ENCODE results near the gene CLINT1.
"Not testable (repeated sequence)": the region's sequence is repeated elsewhere in the genome, so short reads cannot be mapped to it uniquely, and the experiment has no call there.

CLINT1 gene

DNA sequence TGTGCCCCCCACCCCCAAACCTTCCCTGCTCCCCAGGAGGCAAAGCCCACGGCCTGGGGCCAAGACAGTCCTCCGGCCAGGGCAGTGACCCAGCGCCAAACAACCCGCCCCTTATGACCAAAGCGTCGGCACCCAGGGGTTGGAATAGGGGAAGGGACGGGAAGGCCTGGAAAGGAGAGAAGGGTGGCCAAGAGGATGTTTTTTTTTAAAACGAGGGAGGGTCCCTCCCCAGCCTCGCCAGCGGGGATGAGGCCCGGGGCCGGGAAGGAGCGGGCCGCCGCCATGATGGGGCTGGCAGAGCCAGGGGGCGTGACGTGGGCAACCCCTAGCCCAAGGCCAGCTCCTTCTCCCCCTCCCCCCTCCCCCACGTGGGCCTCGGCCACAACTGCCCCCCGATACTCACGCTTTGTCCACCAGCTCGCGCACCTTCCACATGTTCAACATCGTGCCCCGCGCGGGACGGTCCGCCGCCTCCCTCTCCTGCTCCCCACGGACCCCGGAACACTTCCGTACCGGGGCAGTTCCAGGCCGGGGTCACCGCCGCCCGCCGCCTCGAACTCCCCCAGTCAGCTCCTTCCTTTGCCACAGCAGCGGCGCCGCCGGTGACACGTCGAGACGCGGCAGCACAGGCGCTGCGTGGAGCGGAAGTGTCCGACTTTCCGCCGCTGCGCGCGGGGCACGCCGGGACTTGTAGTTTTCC, at the start of gene CLINT1:
CLINT1 (minus strand) TSS at position 619 of the 700 bp plus-strand sequence; CDS start at position 444, 175 bp downstream.
- intact Hi-C loops (cut with DNase I), result no loop called here
- peak; percentile 85 to 97 (median 94) for DNase-seq

DNA sequence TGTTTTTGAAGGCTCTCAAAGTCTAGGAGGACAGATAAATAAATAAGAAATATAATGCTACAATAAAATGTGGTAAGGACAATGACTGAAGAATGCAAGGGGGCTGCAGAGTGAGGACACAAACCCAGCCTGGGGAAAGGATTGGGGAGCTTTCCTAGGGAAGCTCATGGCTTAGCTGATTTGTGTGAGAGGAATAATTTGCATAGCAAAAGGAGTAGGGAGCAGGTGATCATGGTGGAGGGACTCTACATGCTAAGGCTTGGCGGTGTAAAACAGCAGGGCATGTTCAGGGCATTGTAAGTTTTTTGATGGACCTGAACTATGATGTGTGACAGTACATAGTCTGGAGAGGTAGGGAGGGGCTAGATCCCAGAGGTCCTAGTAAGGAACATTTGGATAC, 49.5 kb upstream of the CLINT1 start:
- DNase-seq, result no peak
- intact Hi-C loops (cut with DNase I), result no loop called here

DNA sequence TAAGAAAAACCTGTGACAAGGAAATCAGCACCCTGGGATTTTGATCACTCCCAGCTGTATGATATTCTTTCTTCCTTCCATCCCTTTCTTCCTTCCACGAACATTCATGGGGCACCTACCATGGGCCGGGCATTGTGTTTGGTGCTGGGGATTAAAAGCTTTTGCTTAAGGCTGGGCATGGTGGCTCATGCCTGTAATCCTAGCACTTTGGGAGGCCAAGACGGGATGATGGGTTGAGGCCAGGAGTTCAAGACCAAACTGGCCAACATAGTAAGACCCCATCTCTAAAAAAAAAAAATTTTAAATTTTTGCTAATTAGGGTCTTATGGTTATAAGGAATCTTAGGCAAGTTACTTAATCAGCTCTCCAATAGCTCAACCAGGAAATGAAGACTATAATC, 48.5 kb upstream of the CLINT1 start:
- no peak for DNase-seq
- intact Hi-C loops (cut with DNase I), result no loop called here

DNA sequence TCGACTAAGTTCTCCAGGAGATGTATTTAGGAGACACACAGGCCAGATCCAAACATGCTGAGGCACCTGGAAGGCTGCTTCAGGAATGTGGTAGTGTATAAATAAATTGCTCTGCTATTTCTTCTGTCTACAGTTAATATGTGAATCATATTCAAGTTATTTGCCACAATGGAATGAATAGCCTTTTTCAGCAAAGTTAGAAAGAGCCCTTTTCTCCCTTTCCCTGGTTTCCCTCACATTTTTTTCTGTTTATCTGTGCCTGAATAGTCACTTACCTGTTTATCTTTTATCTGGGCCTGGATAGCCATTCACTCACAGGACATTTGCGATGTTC, 44.1 kb upstream of the CLINT1 start:
- DNase-seq, result no peak
- intact Hi-C loops (cut with DNase I), result no loop called here

DNA sequence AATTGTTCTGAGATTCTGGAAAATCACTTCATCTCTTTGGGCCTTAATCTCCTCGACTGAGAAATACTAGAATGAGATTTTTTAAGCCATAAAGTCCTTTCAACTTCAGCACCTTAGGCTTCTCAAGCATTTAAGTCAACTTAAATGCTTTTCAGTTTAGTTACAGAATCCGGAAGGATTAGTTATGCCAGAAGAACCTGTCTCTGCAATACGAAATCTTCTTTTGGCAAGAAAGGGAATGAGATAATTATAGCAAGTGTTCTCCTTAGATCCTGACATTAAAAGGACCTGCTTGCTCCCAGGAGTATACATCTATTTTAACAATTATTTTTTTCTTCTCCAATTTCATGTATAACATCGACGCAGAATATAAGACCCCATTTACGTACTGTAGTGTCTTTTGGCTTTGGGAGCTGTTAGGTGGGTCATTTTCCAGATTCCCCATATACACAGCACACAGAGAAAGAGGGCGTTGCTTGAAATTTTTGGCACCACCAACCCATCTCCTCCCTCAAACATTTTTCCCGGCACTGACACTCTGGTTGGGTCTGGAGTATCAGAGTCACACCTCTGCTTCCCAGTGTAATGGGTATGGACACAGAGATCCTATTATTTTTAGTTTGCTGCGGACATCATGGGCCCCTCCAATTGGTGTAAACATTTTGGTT, 43.6 kb upstream of the CLINT1 start:
- intact Hi-C loops (cut with DNase I), result no loop called here
- DNase-seq, result no peak

DNA sequence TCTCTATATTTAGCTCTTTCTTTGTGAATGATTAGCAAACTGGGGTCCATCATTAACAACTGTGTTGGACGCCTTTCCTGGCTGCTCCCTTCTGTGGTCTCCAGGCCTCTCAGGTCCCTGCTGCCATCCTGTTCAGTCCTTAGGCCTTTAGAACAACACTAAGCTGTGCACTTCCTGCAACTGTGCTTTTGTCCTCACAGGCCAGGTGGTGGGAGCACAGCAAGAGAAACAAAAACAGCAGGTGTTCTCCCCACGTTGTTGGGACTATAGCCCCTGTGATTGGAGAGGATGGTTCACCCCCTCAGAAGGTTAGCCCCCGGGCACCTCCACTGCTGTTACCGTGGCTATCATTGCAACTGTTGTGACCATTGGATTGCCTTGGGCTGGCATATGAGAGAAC, 41.7 kb upstream of the CLINT1 start:
- intact Hi-C loops (cut with DNase I), result no loop called here
- DNase-seq, result no peak

DNA sequence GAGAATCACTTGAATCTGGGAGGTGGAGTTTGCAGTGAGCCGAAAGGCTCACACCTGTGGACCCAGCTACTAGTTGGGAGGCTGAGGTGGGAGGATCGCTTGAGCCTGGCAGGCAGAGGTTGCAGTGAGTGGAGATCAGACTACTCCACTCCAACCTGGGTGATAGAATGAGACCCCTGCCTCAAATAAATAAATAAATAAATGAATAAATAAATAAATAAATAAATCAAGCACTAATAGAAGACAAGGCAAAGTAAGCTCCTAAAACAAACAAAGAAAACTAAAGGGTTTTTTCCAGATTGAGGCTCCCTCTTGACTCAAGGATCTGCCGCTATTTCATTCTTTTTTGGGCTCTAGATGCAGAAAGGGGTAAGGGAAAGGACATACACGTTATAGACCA, 34.7 kb upstream of the CLINT1 start:
- intact Hi-C loops (cut with DNase I), result no loop called here
- DNase-seq, result no peak

DNA sequence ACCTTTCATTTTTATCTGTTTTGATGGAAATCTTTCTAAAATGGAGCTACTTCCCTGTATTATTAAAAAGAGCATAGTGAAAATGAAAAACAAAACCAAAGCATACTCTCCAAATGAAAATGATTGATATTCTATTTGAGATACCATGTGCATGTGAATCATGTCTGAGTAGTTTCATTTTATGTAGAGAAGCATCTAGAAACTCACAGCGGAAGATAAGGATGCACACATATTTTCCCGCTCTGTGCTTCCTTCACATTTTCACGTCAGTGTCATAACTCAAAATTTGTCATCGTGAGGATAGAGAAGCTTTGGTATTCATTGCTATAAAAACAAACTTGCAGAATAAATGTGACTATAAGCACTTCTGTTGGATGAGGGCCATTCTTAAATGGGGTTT, 34.0 kb upstream of the CLINT1 start:
- DNase-seq, result no peak
- intact Hi-C loops (cut with DNase I), result no loop called here

DNA sequence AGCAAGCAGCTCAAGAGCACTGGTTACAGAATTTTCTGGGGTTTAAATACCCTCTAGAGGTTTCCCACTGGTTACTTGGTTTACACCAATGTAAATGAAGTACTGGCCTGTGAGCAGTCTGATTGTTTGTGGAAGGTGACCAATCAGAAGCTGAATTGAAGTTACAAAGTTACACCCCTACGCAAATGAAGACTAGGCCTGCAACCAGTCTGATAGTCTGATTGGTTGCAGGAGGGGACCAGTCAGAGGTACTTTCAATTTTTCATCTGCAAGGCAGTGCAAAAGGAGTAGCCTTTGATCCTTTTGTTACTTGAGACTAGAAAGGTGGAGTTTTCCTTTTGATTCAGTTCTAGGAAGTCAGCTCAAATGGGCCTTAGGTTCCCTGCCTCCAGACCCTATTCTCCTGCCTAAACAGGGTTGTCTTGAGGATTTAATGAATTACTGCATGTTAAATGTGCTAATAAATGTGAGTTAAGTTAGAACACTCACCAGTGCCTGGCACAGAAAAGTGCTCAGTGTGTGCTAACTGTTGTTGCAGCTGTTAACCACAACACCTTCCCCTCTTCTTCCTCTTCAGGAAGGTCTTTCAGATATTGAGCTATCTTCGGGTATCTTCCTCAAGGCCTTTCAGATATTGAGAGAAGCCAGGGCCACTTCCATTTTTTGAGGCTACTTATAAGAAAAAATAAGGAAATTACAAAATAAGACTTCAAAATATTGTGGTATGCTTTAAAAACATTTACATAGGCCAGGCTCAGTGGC, 32.1 kb upstream of the CLINT1 start:
- no peak for DNase-seq
- intact Hi-C loops (cut with DNase I), result no loop called here

DNA sequence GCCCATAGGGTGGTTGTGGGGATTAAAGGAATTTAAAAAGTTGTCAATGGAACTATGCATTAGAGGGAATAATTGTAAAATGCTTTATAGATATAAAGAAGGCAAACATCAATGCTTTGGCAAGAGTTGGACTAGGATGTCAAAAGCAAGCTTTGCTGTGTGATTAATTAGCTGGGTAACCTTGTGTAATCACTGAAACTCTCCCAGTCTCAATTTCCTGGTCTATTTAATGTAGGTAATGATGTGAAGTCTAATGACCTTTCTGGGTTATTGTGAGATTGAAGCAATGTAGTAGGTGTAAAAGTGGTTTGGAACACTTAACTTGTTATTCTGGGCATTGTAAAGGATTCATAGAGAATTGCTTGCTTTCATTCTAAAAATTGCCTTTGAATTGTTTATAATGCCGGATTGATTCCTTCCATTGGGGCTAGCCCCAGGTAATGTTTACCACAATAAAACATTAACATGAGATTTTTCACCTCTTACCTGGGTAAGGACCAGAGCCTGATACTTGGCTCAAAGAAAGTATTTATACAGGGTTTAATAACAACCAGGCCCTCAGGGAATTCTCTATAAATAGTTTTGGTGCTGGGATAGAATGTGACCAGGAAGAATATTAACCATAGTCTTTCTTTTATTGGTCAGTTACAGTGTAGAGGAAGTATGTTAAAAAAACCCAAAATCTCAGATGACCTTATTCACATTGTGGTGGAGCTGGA, 30.0 kb upstream of the CLINT1 start:
- DNase-seq, result no peak
- intact Hi-C loops (cut with DNase I), result no loop called here

DNA sequence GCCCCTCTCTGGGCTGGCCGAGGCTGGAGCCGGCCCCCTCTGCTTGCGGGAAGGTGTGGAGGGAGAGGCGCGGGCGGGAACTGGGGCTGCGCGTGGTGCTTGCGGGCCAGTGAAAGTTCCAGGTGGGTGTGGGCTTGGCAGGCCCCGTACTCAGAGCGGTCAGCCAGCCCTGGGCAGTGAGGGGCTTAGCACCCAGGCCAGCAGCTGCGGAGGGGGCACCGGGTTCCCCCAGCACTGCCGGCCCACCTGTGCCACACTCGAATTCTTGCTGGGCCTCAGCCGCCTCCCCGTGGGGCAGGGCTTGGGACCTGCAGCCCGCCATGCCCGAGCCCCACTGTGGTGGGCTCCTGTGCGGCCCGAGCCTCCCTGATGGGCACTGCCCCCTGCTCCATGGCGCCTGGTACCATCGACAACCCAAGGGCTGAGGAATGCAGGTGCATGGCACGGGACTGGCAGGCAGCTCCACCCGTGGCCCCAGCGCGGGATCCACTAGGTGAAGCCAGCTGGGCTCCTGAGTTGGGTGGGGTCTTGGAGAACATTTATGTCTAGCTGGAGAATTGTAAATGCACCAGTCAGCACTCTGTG, 27.9 kb upstream of the CLINT1 start:
- no peak for DNase-seq
- intact Hi-C loops (cut with DNase I), result no loop called here

DNA sequence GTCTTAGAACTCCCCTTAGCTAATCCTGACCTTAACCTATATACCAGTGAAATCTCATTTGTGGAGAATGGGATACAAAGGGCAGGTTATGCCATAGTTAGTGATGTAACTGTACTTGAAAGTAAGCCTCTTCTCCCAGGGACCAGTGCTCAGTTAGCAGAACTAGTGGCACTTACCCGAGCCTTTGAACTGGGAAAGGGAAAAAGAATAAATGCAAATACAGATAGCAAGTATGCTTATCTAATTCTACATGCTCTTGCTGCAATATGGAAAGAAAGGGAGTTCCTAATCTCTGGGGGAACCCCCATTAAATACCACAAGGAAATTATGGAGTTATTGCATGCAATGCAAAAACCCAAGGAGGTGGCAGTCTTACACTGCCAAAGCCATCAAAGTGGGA, 26.1 kb upstream of the CLINT1 start:
- DNase-seq; intact Hi-C loops (cut with DNase I): not testable (repeated sequence)

DNA sequence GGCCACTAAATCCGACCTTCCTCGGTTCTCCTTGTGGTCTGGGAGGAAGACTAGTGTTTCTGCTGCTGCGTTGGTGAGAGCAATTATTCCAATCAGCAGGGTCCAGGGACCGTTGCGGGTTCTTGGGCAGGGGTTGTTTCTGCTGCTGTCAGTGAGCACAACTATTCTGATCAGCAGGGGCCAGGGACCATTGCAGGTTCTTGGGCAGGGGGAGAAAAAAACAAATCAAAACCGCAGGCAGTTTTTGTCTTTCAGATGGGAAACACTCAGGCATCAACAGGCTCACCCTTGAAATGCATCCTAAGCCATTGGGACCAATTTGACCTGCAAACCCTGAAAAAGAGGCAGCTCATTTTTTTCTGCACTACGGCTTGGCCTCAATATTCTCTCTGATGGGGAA, 22.6 kb upstream of the CLINT1 start:
- intact Hi-C loops (cut with DNase I); DNase-seq: not testable (repeated sequence)

DNA sequence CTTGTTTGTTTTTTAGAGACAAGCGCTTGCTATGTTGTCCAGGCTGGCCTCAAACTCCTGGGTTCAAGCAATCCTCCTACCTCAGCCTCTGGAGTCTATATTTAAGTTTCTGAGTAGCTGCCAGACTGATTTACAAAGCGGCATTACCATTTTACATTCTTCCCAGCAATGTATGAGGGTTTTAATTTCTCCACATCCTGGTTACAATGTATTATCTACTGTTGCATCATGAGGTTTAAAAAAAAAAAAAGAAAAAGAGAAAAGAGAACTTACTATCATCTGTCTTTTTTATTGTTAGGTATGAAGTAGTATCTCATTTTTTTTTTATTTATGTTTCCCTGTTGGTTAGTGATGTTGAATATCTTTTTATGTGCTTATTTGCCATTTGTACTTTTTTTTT, 18.9 kb upstream of the CLINT1 start:
- no peak for DNase-seq
- intact Hi-C loops (cut with DNase I), result no loop called here

DNA sequence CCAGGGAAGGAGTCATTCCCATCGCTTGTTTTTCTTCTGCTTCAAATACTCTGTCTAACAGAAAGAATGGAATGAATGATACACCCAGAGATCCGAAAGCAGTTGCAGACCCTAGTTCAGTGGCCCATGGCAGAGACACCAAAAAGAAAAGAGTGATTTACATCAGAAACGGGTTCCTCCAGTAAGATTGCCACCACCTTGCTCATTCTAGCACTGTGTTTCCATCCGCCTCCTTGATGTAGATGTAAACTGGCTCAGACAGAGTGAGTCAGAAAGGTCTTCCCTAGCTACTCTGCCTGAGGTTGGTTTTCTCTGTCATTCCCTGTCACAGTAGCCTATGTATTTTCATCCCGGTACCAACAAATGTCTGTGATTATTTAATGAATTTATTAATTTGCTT, 15.9 kb upstream of the CLINT1 start:
- intact Hi-C loops (cut with DNase I), result no loop called here
- DNase-seq, result no peak

DNA sequence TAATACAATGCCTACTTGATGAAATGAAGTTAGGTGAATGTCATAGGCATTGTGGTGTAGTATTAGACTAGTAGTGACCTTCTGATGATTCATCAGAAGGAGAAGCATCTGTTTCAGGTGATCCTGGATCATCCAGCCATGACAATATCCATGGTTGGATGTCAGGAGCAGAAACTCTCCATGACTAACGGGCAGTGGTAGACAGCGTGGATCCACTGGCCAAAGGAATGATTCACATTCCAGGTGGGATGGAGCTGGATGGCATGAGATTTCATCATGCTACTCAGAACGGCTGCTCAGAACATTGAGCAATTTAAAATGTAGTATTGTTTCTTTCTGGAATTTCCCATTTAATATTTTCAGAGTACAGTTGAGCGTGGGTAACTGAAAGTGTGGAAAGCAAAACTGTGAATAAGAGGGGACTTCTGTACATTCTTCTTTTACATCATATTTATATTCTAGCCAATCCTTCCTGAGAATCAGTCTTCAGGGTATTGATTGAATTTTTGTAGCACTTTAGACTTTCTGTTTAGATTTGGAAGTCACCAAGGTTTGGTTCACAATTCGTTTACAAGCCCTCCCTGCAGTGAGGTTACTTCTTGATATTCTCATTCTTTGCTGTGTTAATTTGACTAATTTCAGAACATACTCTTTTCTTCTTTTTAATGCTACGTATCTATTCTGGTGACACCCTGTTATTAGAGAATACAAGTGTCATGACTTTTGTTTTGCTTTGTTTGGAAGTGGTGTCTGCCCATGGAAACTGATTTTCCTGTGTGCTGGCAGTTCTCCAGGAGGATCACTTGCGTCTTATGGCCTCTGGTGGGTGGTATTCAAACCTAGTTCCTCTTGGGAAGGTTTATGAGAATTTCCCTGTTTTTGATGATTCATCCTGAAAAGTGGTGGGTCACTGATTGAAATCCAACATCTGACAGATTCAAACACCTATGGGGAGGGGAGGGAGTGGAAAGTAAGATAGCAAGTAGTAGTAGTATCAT, 12.2 kb upstream of the CLINT1 start:
- intact Hi-C loops (cut with DNase I), result no loop called here
- no peak for DNase-seq

DNA sequence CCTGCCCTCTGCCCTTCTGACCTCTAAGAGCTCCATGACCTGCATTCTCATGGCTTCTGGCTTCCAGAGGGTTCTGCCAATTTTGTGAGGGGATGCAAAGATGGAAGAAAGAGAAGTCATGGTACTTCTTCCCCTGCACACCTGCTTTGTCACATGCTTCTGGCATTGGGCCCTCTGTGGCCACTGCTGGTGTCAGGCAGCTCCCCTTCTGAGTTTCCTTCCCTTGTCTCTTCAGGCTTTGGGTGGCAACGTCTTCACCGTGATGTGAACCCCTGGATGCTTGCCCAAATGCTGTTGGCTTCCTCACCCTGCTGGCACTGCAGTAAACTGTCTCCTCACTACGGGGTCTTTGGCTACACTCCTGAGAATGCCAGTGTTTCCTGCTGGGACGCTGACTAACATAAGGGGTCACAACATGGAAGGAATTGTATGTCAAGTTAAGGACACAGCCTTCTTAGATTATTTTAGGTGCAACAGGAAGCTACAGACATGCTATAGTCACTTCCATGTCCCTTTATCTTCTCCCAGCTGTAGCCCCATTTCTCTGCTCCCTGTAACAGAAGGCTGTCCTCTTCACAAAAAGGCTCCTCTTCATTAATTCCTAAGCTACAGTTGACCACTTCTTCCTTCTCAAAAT, 8.9 kb upstream of the CLINT1 start:
- intact Hi-C loops (cut with DNase I), result no loop called here
- no peak for DNase-seq

DNA sequence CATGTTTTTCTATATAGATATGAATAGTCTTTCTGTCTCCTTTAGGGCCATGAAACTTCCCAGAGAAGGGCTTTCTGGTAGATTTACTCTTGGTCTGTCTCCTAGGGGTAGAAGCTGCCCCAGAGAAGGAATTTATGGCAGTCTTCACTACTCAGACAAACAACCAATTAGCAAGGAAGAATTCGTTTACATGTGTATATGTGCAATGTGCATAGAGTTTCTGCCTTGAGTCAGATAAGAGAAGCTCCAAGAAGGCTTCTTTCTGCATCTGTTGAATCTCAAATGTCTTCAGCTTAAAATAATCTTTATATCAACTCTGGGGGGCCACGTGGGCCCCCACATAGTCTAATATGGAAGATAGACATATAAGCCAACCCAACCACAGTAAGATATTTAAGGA, 7.6 kb upstream of the CLINT1 start:
- intact Hi-C loops (cut with DNase I), result no loop called here
- no peak for DNase-seq
